AG04449 (cell line): ENCODE measurements around the gene PRSS36.
"Not testable (repeated sequence)": the region's sequence is repeated elsewhere in the genome, so short reads cannot be mapped to it uniquely, and the experiment has no call there.

Experiments used
- CTCF ChIA-PET: fragments of 350-600 bp; formaldehyde crosslinking; extraction: SDS; loops from one replicate; lab custom pipeline; 2021; ENCODE audit warnings: antibody characterized with exemption; lab: Yijun Ruan, JAX
- POLR2A ChIA-PET: fragments of 400-600, 350-600 bp; formaldehyde crosslinking; extraction: SDS; loops from one replicate; lab custom pipeline; 2020; ENCODE audit warnings: antibody characterized with exemption, inconsistent platforms; lab: Yijun Ruan, JAX
- DNase-seq: peaks from one replicate; pipeline ENCODE4 v3.0.0-alpha.2; 2010; ENCODE audit warnings: low read depth, low spot score
- H3K4me3 ChIP-seq: 2 replicates; pipeline ENCODE4 v1.5.1; 2011; ENCODE audit warnings: low read depth, mild to moderate bottlenecking, control low read depth, low read length
- CTCF ChIP-seq: IDR thresholded peaks from one replicate; pipeline ENCODE4 v1.5.1; 2011; ENCODE audit warnings: mild to moderate bottlenecking, moderate library complexity, low read length, control low read depth, inconsistent platforms; ENCODE audit not compliant: insufficient read depth; ENCODE audit errors: missing control alignments

The PRSS36 gene

GRCh38 chr16:31149894-31150890, at the start of gene PRSS36:
Gene PRSS36 (minus strand): TSS chr16:31150066. CDS start chr16:31150035, 31 bp downstream.
- POLR2A ChIA-PET = no interaction called here
- no peak for TF ChIP-seq CTCF
- CTCF ChIA-PET = interaction anchor here (1.1 kb wide), 1 partner anchor 196 kb away, joined by 5 read pairs; no protein-coding TSS in a partner anchor
- DNase-seq = no peak
- no peak within 1 kb of the TSS for H3K4me3 ChIP-seq

GRCh38 chr16:31199430-31200041, 49.7 kb upstream of the PRSS36 start:
- CTCF ChIA-PET = no interaction called here
- DNase-seq = no peak
- POLR2A ChIA-PET = interaction anchor here (0.6 to 2.3 kb wide), 3 partner anchors 10 to 20 kb away, joined by 4 to 13 read pairs (median 4); partner anchors contain the start of gene FUS
- TF ChIP-seq CTCF = no peak
- H3K4me3 ChIP-seq = no peak overlapping the region

- CTCF ChIA-PET = interaction anchor here (1.1 to 1.2 kb wide), 2 partner anchors 9 to 247 kb away, joined by 3 to 4 read pairs; no protein-coding TSS in a partner anchor
- POLR2A ChIA-PET = interaction anchor here (0.9 to 2.3 kb wide), 4 partner anchors 9 to 244 kb away, joined by 3 to 13 read pairs (median 6); partner anchors contain the start of genes FUS and ZNF843
- no peak for DNase-seq
Measured at GRCh38 chr16:31198207-31198882, 48.5 kb upstream of the PRSS36 start.

GRCh38 chr16:31196324-31197088, 46.6 kb upstream of the PRSS36 start:
- DNase-seq = no peak
- ChIA-PET CTCF (interaction anchor here (0.6 to 2.4 kb wide), 2 partner anchors 10 to 54 kb away, joined by 3 to 7 read pairs; no protein-coding TSS in a partner anchor), POLR2A (interaction anchor here (0.7 kb wide), 1 partner anchor 493 kb away, joined by 3 read pairs; no protein-coding TSS in a partner anchor)
- TF ChIP-seq CTCF = no peak
- no peak overlapping the region for H3K4me3 ChIP-seq

More at GRCh38 chr16:31198207-31198882, 48.5 kb upstream of the PRSS36 start:
- H3K4me3 ChIP-seq = no peak overlapping the region
- no peak for TF ChIP-seq CTCF

GRCh38 chr16:31195861-31196260, 46.0 kb upstream of the PRSS36 start:
- ChIA-PET CTCF (interaction anchor here (0.6 to 2.4 kb wide), 2 partner anchors 10 to 53 kb away, joined by 3 to 7 read pairs; no protein-coding TSS in a partner anchor), POLR2A (interaction anchor here (0.8 kb wide), 1 partner anchor 15 kb away, joined by 3 read pairs; no protein-coding TSS in a partner anchor)
- H3K4me3 ChIP-seq = not testable (repeated sequence)

More at GRCh38 chr16:31195861-31196260, 46.0 kb upstream of the PRSS36 start:
- DNase-seq = not testable (repeated sequence)
